K562 (cell line): ENCODE results near the gene DMWD. TPM values are rescaled to one million over a fixed set of nuclear protein-coding genes. Genes with fewer than 3 reads are reported as not detected.
"Not testable (repeated sequence)": the region's sequence is repeated elsewhere in the genome, so short reads cannot be mapped to it uniquely, and the experiment has no call there.

Experiments used
- ATAC-seq: fragments of 200-7000 bp; cut with Tn5 transposase; 3 replicates; pipeline ENCODE4 v1.9.1; 2020; ENCODE audit warnings: moderate library complexity
- BruUV-seq: library from RNA; stranded (reverse); fragments of 400-500 nt; replicated peaks from 2 replicates; lab custom pipeline; 2021; lab: Mats Ljungman, UMichigan
- CTCF ChIA-PET: fragments of 300-600 bp; formaldehyde crosslinking; extraction: SDS; loops from one replicate; lab custom pipeline; 2021; ENCODE audit warnings: low intra/inter-chr PET ratio; lab: Yijun Ruan, JAX
- POLR2A ChIA-PET: fragments of 300-600, 350-650 bp; sonication (Branson Sonifier 250); formaldehyde crosslinking; extraction: SDS; loops from one replicate; lab custom pipeline; 2021; ENCODE audit warnings: antibody characterized with exemption, inconsistent platforms; lab: Yijun Ruan, JAX
- DNase-seq, 4 experiments: peaks; one replicate each; pipeline versions ENCODE4 v3.0.0 to v3.0.0-alpha.2; 2011 to 2018; ENCODE audit warnings: low spot score in 3 of 4, mixed read lengths in 3 of 4; ENCODE audit errors: extremely low read depth in 1 of 4
- FAIRE-seq: peaks from 2 replicates; lab custom pipeline; 2011; peaks lifted over from hg19 to GRCh38; lab: Jason Lieb, UNC
- H2AFZ ChIP-seq: 2 replicates; pipeline ENCODE4 v1.6.0; 2011; ENCODE audit warnings: low read depth, low read length, control low read depth, inconsistent platforms
- H3K27ac ChIP-seq: fragments of 200-600 bp; 3 replicates; pipeline ENCODE4 v1.8.0; 2011; ENCODE audit warnings: low read depth, mild to moderate bottlenecking, control low read depth, inconsistent platforms, low read length, moderate library complexity, mixed read lengths; ENCODE audit errors: extremely low read depth
- H3K27me3 ChIP-seq, 2 experiments: fragments of 300-600 bp in 1 of 2; 2 replicates in 1 of 2; 3 replicates in 1 of 2; pipeline versions ENCODE4 v1.6.0 to v1.8.0; 2011; ENCODE audit warnings: inconsistent platforms in 2 of 2, low read length in 2 of 2, mild to moderate bottlenecking in 1 of 2, mixed read lengths in 1 of 2, moderate library complexity in 1 of 2; ENCODE audit not compliant: control insufficient read depth in 2 of 2, insufficient read depth in 2 of 2
- H3K36me3 ChIP-seq: fragments of 300-600 bp; 3 replicates; pipeline ENCODE4 v1.8.0; 2011; ENCODE audit warnings: mild to moderate bottlenecking, low read length, inconsistent platforms; ENCODE audit not compliant: control insufficient read depth, insufficient read depth
- H3K4me1 ChIP-seq, 2 experiments: fragments of 200-600 bp in 1 of 2; replicated peaks in 1 of 2; 2 replicates in 1 of 2; 3 replicates in 1 of 2; pipeline versions ENCODE4 v1.5.1 to v1.8.0; 2011; ENCODE audit warnings: inconsistent platforms in 2 of 2, low read length in 2 of 2, mild to moderate bottlenecking in 1 of 2, mixed read lengths in 1 of 2, moderate library complexity in 1 of 2; ENCODE audit not compliant: control insufficient read depth in 2 of 2, insufficient read depth in 2 of 2
- H3K4me2 ChIP-seq: 2 replicates; pipeline ENCODE4 v1.6.1; 2011; ENCODE audit warnings: low read length, control low read depth, inconsistent platforms, mixed read lengths; ENCODE audit not compliant: insufficient read depth
- H3K4me3 ChIP-seq: fragments of 200-600 bp; sonication (generic), shearing (Covaris generic); 2 replicates; pipeline ENCODE4 v1.5.1; 2016; ENCODE audit warnings: control low read depth, inconsistent platforms
- H3K79me2 ChIP-seq: fragments of 200-600 bp; 3 replicates; pipeline ENCODE4 v1.8.0; 2011; ENCODE audit warnings: low read length, inconsistent platforms; ENCODE audit not compliant: control insufficient read depth, insufficient read depth
- H3K9ac ChIP-seq, 2 experiments: 2 replicates each; pipeline versions ENCODE4 v1.6.0 to v1.6.1; 2011; ENCODE audit warnings: low read depth in 2 of 2, low read length in 2 of 2, control low read depth in 1 of 2, inconsistent platforms in 1 of 2, mild to moderate bottlenecking in 1 of 2, mixed read lengths in 1 of 2; ENCODE audit not compliant: insufficient read depth in 1 of 2
- H3K9me1 ChIP-seq: one replicate; pipeline ENCODE4 v1.6.0; 2011; ENCODE audit warnings: inconsistent platforms, mild to moderate bottlenecking, low read length, moderate library complexity; ENCODE audit not compliant: control insufficient read depth, insufficient read depth
- H3K9me3 ChIP-seq: replicated peaks from 2 replicates; pipeline ENCODE4 v1.5.1; 2011; ENCODE audit warnings: low read depth, low read length, inconsistent platforms; ENCODE audit not compliant: control insufficient read depth, insufficient read depth
- H4K20me1 ChIP-seq: replicated peaks from 2 replicates; pipeline ENCODE4 v1.6.1; 2011; ENCODE audit warnings: low read length, inconsistent platforms, mixed read lengths; ENCODE audit not compliant: control insufficient read depth, insufficient read depth
- WGBS: fragments of 100-300 bp; shearing (Covaris generic); methylation state at CpG from one replicate; pipeline ENCODE4 v1.1.6; 2016; ENCODE audit warnings: low coverage, mixed read lengths; ENCODE audit not compliant: insufficient coverage; ENCODE audit errors: missing lambda C conversion rate; 5-methylcytosine and 5-hydroxymethylcytosine counted together
- in situ Hi-C: fragments of 300-500 bp; cut with MboI; formaldehyde crosslinking; loops from 4 replicates; pipeline ENCODE4 v1.15.0; 2018; ENCODE audit warnings: inconsistent platforms, mixed read lengths
- intact Hi-C: fragments of 100-400 bp; cut with micrococcal nuclease; formaldehyde crosslinking; loops from 2 replicates; pipeline ENCODE4 v1.14.2; 2022
- polyA plus RNA-seq, 8 experiments: library from polyadenylated mRNA; depleted of rRNA in 4 of 8; stranded (reverse) in 5 of 8; unstranded in 3 of 8; fragments of >200 nt; fragmentation: Nextera tagmentation in 2 of 8; fragmentation: Illumina TruSeq in 1 of 8; extraction: Ambion mirVana in 2 of 8; extraction: Trizol in 1 of 8; gene quantifications; 2 replicates each; pipeline versions ENCODE4 v1.2.1 to v1.2.3, GENCODE V29; 2011 to 2014; ENCODE audit warnings: inconsistent platforms in 1 of 8, missing spikeins in 1 of 8
- total RNA-seq, 7 experiments: library from RNA; depleted of rRNA in 6 of 7; stranded (reverse); fragments of >200 nt in 6 of 7; fragmentation: Illumina TruSeq in 2 of 7; extraction: Trizol in 2 of 7; gene quantifications; 2 replicates each; pipeline versions ENCODE4 v1.2.1 to v1.2.3, GENCODE V29; 2011 to 2021; ENCODE audit warnings: low replicate concordance in 1 of 7
- TF ChIP-seq, protein P1 (sequence below), 3 experiments: fragments of 200-800 bp in 1 of 3; sonication (Bioruptor generic) in 1 of 3; sonication (generic) in 1 of 3; formaldehyde crosslinking in 1 of 3; IDR thresholded peaks; 2 replicates each; pipeline versions ENCODE4 v1.6.1 to v1.8.0; 2016 to 2022; ENCODE audit warnings: mild to moderate bottlenecking in 2 of 3, missing compliant biosample characterization in 2 of 3, missing genetic modification characterization in 2 of 3, missing genetic modification reagents in 1 of 3

Gene DMWD
- total and polyA plus RNA-seq, 9 of the 15 experiments (the other 6 are each of a cell fraction or from before 2014, with no cell fraction given): 4.7 to 54.6 (median 19.0) TPM

DNA sequence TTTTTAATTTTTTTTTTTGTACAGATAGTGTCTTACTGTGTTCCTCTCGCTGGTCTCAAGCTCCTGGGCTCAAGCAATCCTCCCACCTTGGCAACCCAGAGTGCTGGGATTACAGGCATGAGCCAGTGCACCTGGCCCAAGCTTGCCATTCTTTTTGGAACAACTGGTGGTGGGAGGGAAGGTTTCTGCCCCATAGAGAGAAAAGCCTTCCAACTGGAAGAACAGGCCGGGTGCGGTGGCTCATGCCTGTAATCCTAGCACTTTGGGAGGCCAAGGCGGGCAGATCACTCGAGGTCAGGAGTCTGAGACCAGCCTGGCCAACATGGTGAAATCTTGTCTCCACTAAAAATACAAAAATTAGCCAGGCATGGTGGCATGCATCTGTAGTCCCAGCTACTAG, 6.9 kb upstream of the DMWD start:
- in situ Hi-C loops, H3K27ac ChIP-seq, H4K20me1 ChIP-seq, H3K4me2 ChIP-seq, FAIRE-seq, H2AFZ ChIP-seq, H3K9me1 ChIP-seq, H3K9ac ChIP-seq, H3K79me2 ChIP-seq, H3K27me3 ChIP-seq, ATAC-seq, BruUV-seq, DNase-seq, H3K4me3 ChIP-seq, H3K9me3 ChIP-seq, H3K36me3 ChIP-seq: not testable (repeated sequence)
- TF ChIP-seq, protein P1, sequence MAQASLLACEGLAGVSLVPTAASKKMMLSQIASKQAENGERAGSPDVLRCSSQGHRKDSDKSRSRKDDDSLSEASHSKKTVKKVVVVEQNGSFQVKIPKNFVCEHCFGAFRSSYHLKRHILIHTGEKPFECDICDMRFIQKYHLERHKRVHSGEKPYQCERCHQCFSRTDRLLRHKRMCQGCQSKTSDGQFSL (CRISPR knock-in tag; IDR thresholded peaks at IDR 0.05): 0 out of 2 replicates have a peak, but pooled peaks have one; percentile 3
- TF ChIP-seq, protein P1 (tag; IDR thresholded peaks at IDR 0.05): not testable (repeated sequence)
- 76% methylated on average over 4 of the region's 5 CpGs for WGBS
- H3K4me1 ChIP-seq: peaks cover 9 to 20% of the 10 kb centered on the region in 2 experiments; a peak in 3 of 5 replicates
- ChIA-PET CTCF (interaction anchor here (0.6 to 2.7 kb wide), 2 partner anchors 10 to 30 kb away, joined by 3 to 22 read pairs; partner anchors contain the start of gene SIX5), POLR2A (interaction anchor here (0.5 to 1.7 kb wide), 5 partner anchors 10 to 303 kb away, joined by 3 to 7 read pairs (median 3); partner anchors contain the start of gene SIX5)
- intact Hi-C loops: loop anchor here (1.0 kb wide), 1 partner anchor 29 kb away; no protein-coding TSS in a partner anchor
